GM18508 (cell line): ENCODE data around the gene FBXO45.
"Not testable (repeated sequence)": the region's sequence is repeated elsewhere in the genome, so short reads cannot be mapped to it uniquely, and the experiment has no call there.

ENCODE experiments used
- ATAC-seq: cut with Tn5 transposase; IDR thresholded peaks from one replicate; pipeline ENCODE4 v1.9.1; 2021; ENCODE audit warnings: moderate number of reproducible peaks; ENCODE audit not compliant: insufficient read depth, unreplicated experiment

Gene FBXO45

DNA sequence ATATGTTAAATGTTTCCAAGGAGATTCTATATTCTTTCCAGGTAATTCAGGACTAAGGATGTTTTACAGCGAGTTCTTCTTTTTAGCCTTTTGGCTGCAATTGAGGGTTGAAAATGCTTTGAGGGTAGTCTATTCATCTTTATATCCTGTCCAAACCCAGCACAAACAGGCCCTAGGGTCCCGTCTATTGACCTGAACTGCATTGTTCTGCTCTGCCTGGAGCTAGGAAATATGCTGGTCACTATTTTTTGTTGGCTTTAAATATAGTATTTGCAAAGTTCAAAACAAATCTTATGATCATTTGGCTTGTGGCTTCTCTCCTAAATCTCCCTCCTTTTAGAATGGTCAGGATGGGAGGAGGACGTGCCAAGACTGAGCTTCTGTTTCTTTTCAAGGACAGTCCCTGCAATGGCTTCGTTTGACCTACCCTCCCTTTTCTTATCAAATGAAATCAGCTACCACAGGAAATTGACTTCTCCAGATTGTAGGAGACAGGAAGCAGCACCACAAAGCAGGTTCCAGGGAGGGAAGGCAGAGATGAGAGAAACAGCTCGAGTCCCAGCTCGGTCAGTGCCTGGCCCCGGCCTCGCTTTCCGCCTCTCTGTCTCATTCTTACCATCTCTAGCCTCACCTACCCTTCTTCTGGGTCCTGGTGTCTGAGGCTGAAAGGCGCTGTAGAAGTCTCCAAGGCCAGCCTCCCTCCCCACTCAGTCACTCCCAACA, 43.5 kb downstream of the FBXO45 start:
- no peak for ATAC-seq

DNA sequence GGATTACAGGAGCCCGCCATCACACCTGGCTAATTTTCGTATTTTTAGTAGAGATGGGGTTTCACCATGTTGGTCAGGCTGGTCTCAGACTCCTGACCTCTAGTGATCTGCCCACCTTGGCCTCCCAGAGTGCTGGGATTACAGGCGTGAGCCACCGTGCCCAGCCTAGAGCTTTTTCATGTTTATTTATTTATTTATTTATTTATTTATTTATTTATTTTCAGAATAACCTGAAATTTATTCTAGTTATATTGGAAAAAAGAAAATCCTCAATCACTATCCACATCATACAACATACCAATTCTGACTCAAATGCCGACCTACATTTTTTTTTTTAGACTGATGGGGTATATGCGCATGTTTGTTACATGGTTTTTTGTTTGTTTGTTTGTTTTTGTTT, 46.8 kb downstream of the FBXO45 start:
- ATAC-seq: not testable (repeated sequence)

DNA sequence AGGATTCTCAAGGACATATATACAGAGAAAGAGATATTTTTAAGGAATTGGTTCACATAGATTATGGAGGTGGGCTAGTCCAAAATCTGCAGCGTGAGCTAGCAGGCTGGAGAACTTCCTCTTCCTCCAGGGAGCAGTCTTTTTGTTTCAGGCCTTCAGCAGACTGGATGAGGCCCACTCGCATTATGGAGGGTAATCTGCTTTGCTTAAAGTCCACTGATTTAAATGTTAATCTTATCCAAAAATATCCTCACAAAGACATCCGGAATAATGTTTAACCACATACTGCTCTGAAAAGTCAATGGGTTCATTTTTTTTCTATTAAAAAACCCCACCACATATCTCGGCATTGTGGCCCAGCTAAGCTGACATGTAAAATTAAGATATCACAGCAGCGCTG, 48.8 kb downstream of the FBXO45 start:
- ATAC-seq: no peak

DNA sequence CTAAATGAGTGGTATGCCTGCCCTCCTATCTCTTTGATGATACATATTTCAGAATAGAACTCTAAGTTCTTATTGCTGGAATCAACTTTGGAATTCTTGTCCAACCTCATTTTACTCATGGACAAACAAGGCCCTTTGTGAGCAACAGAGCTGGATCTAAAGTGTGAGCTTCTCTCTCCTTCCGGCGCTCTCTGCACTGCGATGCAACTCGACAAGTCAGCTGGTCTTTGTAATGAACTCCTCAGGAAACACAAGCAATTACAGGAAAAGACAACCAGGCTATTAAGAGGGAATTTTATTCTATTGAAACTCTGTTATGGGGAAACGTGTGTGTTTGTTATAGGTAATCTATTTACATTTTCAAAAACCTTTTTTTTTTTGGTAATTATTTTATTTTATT, 50.8 kb downstream of the FBXO45 start:
- ATAC-seq: no peak

DNA sequence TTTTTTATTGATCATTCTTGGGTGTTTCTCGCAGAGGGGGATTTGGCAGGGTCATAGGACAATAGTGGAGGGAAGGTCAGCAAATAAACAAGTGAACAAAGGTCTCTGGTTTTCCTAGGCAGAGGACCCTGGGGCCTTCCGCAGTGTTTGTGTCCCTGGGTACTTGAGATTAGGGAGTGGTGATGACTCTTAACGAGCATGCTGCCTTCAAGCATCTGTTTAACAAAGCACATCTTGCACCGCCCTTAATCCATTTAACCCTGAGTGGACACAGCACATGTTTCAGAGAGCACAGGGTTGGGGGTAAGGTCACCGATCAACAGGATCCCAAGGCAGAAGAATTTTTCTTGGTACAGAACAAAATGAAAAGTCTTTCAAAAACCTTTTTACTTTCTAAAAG, 51.2 kb downstream of the FBXO45 start:
- ATAC-seq: not testable (repeated sequence)

DNA sequence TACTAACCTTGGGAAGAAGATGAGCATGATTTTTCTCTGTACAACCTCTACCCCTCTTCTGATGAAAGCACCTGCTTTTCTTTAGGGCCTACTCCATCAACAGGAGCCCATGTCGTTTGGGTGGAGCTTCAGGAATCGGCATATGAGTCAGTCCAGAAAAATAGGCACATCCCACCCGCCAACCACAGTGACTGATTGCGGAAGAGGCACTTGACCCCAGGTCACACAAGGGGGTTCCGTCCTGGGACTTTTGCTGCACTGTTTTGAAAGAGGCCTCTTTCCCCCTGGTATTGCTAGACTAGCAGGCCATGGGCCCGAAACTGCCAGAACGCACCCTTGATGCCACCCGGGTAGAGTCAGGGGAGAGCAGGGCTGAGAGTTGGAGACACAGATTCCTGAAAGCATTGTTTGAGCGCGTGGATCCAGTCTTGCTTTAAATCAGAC, 51.7 kb downstream of the FBXO45 start:
- ATAC-seq: no peak

DNA sequence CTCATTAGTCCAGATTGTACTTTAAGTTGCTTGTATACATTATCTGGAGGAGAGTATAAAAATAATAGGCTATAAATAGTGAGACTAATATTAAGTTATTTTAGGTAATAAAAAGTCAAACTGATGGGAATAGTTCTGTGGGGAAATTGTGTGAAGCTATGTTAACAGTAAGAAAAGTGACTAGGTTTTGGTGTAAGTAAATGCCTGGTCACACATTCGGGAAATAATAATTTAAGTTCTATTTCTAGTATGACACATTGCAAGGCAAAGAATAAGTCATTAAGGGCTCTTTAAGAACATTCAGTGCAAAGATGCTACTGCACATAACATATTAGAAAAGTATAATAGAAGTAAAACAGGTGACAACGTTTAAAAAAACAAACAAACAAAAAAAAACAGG, 52.2 kb downstream of the FBXO45 start:
- no peak for ATAC-seq

DNA sequence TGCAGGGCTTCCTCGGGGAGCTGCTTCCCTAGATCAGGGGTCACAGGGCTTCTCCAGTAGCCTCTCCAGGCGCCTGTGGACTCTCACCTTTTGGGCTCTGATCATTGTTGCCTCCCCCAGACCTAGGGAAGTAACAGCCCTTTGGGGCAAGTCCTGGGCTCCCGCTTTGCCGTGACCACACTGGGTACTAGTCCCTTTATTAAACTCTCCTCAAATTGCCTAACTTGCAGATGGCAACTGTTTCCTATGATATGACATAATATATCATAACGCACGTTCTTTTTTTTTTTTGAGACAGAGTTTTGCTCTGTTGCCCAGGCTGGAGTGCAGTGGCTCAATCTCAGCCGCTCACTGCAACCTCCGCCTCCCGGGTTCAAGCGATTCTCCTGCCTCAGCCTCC, 53.2 kb downstream of the FBXO45 start:
- ATAC-seq: no peak

DNA sequence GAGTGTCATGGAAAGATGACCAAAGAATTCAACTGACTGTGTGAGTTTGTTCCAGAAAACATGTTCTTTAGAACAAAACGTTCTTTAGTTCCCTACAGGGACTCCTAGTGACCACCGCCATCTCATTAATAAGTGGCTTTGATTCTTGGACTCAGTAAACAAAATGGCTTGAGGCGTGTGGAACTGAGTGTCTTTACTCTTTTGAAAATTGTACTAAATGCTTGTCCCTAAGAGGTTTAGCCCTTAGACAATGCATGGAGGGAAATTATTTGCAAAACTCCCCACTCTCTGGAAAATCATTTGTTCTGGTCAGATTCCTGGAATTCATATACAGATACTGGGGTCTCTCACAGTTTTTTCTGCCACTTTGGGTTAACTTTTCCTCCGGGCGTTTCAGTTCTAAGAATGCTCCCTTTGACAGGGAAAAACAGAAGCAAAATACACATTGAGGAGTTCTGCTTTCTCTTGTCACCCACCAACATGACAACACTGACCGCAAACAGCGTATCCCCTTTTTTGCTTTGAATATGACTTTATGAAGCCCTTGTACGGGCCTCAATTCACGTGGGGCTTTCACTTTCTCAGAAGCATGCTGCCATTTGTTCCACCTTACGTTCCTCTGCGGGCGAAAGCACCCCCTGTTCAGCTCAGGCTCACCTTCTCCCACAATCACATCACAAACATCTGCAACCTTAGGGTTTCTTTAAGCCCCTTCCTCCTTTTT, 55.8 kb downstream of the FBXO45 start:
- ATAC-seq: no peak

DNA sequence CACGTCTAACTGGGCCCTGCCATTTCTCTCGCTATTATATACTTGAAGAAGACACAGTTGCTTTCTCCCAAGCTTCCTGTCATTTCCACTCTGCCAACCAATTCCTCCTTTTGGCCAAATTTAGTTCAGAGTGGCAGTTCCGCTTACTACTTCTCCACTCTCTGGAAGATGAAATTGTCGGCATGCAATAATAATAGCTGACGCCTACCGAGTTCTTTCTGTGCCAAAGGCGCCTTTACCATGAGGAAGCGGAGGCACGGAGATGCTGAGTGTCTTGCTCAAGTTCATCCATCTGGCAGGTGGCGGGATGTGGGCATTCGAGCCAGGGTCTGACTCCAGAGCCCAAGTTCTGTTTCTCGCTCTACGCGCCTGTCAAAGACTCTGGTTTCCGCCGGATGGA, 56.4 kb downstream of the FBXO45 start:
- no peak for ATAC-seq

DNA sequence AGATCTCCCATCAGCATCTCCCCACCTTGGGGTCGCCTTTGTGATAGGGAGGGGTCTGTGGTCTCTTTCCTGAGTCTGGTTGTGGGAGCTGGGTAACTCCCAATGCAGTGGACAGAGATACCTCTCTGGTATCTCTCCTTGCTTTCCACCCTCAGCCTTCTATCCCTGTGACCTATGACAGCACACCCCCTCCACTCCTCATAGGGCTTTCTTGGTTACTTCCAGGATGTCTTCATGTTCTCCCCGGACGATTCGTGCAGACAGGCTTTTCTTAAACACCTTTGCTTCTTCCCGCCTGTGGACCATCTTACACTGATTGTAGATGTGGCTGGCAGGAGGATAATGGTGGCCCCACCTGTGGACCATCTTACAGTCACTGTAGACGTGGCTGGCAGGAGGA, 56.9 kb downstream of the FBXO45 start:
- no peak for ATAC-seq

DNA sequence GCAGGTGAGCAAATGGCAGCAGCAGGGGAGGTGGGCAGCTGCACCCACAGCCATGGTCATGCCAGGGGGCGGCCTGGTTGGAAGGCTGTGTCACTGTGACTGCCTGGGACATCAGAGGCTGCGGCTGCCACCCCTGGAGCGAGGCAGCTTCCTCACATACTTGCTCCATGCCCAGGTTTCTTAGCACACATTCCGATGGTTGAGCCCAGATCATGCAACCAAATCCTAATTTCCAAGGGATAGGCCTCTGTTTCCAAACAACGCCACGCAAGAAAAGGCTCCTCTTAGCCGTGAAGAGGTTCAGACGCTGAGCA, 59.4 kb downstream of the FBXO45 start:
- ATAC-seq: no peak

DNA sequence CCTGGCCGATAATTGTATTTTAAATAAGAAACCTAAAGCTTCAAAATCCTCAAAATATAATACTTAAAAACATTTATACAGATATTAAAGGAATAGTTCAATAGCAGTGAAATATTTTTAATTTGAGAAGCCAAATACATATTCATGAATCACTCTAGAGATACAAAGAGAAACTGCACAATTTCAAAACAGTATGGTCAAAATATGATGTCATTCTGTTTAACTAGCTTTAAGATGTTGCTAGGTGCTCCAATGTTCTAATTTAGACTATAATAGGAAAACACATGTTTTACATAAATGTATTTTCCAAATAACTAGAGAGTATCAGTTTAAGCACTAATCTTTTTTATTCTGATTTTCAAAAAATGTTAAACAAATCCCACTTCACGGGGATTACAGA, 60.8 kb downstream of the FBXO45 start:
- ATAC-seq: no peak

DNA sequence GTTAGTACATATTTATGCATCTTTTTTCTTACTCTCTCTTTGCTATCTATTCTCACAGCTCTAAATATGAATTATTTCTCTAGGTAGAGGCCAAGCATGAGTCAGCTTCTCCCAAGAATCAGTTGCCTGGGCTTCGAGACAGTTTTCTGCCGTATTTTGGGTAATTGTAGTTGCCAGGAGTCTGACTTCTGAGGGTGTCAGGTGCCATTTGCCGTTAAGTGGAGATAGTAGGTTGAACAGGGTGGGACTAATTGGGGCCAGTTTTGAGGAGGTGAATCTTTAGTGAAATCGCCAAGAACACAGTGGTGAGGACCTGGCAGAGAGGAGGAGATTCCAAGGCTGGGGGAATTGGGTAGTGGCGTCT, 63.2 kb downstream of the FBXO45 start:
- ATAC-seq: no peak

DNA sequence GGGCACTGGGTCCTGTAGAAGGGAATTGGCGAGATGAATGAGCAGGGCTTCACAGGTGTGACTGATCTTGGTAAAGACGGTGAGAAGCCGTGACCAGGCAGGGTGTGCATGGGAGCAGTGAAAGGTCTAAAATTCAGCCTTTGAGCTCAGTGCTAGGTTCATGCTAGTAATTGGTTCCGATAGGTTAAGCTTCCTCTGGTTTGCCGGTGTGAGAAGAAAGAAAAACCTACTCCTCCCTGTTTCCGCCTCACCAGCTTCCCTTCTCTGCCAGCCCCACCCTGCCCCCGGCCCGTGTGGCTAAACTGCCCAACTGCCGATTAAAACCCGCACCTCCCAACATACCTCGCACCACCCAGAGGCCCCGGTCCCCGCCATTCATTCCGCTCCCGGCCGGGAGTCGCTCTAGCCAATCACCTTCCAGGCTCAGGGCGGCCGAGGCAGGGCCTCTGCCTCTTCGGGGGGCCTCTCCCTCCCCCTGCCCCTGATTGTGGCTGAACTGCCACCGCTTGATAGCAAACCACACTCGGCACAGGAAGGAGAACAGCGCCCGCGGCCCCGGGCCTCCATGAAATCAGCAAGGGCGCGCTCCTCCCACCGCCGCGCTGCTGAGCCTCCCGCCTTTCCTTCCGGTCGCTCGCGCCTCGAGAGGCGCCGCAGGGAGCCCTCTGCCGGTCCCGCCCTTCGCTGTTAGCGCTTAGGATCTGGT, 63.7 kb downstream of the FBXO45 start:
- ATAC-seq: no peak

DNA sequence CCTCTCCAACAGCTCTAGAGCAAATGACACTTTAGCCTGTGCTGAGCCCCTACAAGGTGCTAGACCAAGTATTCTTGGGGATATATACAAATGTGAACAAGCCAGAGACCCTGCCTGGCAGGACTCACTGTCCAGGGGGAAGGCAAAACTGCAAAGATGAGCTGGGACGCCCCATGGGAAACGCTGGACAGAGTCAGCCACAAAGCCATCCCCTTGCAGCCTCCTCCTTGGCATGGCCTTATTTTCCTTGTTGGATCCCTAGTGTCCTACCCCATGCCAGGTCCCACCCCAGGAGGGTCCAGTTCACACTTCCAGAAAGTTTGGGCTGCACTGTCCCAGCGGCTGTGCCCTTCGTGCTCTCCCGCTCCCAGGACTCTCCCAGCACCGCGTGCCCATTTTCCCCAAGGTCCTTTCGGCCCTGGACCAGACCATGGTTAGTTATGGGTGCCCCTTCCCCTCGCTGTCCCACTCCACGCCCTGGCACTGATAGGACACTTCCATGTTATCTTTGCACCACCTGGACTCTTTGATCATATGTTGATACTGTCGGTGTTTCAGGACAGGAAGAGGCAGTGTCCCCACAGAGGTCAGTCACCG, 65.2 kb downstream of the FBXO45 start:
- no peak for ATAC-seq

DNA sequence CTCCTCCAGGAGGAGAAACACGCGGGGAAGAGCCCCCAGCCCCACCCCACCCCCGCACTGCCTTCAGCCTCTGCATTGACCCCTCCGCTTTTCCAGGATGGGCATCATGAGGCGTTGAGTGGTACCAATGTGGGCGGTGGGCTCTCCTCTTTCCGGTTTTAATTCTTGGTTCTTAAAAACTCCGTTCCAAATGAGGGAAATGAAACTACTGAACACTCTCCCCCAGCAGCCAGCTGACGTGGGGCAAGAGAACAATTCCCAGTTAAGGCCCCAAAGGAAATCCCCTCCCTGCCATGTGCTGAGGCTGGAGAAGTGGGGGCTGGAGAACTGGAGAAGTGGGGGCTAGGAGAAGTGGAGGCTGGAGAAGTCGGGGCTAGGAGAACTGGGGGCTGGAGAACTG, 65.8 kb downstream of the FBXO45 start:
- ATAC-seq: no peak

DNA sequence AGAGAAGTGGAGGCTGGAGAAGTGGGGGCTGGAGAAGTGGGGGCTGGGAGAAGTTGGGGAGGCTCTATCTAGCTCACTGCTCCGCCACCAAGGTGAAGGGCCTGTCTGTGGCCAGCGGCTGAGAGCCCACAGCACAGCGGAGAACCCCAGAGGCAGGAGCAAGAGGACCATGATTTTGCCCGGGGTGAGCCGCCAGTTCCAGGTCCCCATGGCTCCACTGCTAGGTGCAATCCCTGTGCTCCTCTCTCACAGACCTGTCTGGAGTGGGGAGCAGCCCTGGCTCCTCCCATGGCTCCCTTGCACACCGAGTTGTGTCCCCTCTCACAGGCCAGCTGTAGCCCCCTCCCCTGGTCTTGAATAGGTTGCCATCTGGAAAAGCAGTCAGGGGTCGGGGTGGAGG, 66.4 kb downstream of the FBXO45 start:
- ATAC-seq: no peak

DNA sequence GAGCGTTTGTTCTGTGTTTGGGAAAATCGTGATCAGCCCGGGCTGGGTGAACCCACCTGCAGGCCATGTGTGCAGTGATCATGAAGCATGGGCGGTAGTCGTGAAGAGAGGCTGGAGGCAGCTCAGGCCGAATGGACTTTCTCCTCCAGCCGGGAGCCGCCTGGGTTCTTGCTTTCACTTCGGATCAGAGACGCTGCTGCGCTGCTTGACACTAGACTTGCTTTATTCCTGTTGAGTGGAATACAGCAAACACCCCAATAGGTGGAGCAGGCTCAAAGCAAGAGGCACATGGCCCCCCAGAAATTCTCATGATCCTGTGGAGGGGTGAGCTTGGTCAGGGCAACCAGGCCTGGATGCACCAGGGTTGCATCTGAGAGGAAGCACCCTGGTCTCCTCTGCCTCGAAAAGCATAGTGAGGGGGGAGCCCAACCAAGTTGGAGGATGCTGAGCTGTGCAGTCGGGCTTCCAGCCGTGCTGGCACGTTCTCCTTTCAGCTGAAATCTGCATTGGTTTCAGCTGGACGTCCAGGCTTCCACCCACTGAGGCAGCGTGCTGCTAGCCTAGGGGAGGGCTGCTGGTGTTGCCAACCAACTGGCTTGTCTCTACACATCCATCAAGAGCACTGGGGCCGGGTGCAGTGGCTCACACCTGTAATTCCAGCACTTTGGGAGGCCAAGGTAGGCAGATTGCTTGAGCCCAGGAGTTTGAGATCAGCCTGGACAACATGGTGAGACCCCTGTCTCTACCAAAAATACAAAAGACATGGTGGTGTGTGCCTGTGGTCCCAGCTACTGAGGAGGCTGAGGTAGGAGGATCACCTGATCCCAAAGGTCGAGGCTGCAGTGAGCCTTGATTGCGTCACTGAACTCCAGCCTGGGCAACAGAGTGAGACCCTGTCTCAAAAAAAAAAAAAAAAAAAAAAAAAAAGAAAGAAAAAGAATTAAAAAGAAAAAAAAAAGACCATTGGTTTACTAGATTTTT, 68.2 kb downstream of the FBXO45 start:
- no peak for ATAC-seq

DNA sequence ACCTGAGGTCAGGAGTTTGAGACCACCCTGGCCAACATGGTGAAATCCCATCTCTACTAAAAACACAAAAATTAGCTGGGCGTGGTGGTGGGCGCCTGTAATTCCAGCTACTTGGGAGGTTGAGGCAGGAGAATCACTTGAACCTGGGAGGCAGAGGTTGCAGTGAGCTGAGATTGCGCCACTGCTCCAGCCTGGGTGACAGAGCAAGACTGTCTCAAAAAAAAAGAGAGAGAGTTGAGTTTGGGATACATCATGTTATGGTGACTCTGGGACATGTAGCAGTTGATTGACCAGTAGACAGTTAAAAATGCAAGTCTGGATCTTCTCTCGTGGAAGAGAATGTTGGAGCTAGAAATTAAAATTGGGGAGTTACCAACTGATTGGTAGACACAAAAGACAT, 69.5 kb downstream of the FBXO45 start:
- ATAC-seq: not testable (repeated sequence)
